Measurements from ENCODE around the gene GGT1.
"Not testable (repeated sequence)": the region's sequence is repeated elsewhere in the genome, so short reads cannot be mapped to it uniquely, and the experiment has no call there.

Gene GGT1

GRCh38 chr22:24602847-24603769 is at the start of gene GGT1:
GGT1 (plus strand) TSS chr22:24603193; CDS start chr22:24611082, 7,889 bp downstream.
- DNase-seq: not testable (repeated sequence)

- DNase-seq: no peak
These were observed 49.2 kb upstream of the GGT1 start for GRCh38 chr22:24553597-24554312.

GRCh38 chr22:24554313-24555164 is 48.5 kb upstream of the GGT1 start, which contains the start of gene GUCD1:
GUCD1 (minus strand) TSS chr22:24555138; CDS start chr22:24554991, 147 bp downstream.
- DNase-seq: no peak

- DNase-seq: peak; percentile 92 to 94
These were observed 47.6 kb upstream of the GGT1 start, which contains the start of gene SNRPD3 for GRCh38 chr22:24555165-24556039. SNRPD3 (plus strand) TSS chr22:24555999; CDS start chr22:24557675, 1,676 bp downstream.

GRCh38 chr22:24559471-24559870 is 43.5 kb upstream of the GGT1 start:
- DNase-seq: no peak

GRCh38 chr22:24563246-24563645 is 39.7 kb upstream of the GGT1 start:
- no peak for DNase-seq

GRCh38 chr22:24564376-24565058 is 38.5 kb upstream of the GGT1 start:
- no peak for DNase-seq

GRCh38 chr22:24565077-24565476 is 37.9 kb upstream of the GGT1 start:
- no peak for DNase-seq

- DNase-seq: no peak
These were observed 36.0 kb upstream of the GGT1 start for GRCh38 chr22:24566899-24567511.

- no peak for DNase-seq
These were observed 35.3 kb upstream of the GGT1 start for GRCh38 chr22:24567668-24568067.

GRCh38 chr22:24571266-24571665 is 31.7 kb upstream of the GGT1 start:
- no peak for DNase-seq

- no peak for DNase-seq
These were observed 26.2 kb upstream of the GGT1 start for GRCh38 chr22:24576778-24577177.

- no peak for DNase-seq
These were observed 24.4 kb upstream of the GGT1 start for GRCh38 chr22:24578355-24579257.

- DNase-seq: no peak
These were observed 23.8 kb upstream of the GGT1 start for GRCh38 chr22:24579258-24579601.

- no peak for DNase-seq
These were observed 22.7 kb upstream of the GGT1 start for GRCh38 chr22:24580276-24580675.

GRCh38 chr22:24582056-24582814 is 20.8 kb upstream of the GGT1 start:
- DNase-seq: no peak

- DNase-seq: peak in 1 of 2 experiments; percentile 16
These were observed 19.5 kb upstream of the GGT1 start for GRCh38 chr22:24583221-24584165.
